SHP77 (cell line): ENCODE measurements around the gene IGFL2.
"Not testable (repeated sequence)": the region's sequence is repeated elsewhere in the genome, so short reads cannot be mapped to it uniquely, and the experiment has no call there.

ENCODE experiments used
- DNase-seq, 2 experiments: peaks; one replicate each; lab custom pipeline; 2025; lab: John Stamatoyannopoulos, UW

Gene IGFL2

DNA sequence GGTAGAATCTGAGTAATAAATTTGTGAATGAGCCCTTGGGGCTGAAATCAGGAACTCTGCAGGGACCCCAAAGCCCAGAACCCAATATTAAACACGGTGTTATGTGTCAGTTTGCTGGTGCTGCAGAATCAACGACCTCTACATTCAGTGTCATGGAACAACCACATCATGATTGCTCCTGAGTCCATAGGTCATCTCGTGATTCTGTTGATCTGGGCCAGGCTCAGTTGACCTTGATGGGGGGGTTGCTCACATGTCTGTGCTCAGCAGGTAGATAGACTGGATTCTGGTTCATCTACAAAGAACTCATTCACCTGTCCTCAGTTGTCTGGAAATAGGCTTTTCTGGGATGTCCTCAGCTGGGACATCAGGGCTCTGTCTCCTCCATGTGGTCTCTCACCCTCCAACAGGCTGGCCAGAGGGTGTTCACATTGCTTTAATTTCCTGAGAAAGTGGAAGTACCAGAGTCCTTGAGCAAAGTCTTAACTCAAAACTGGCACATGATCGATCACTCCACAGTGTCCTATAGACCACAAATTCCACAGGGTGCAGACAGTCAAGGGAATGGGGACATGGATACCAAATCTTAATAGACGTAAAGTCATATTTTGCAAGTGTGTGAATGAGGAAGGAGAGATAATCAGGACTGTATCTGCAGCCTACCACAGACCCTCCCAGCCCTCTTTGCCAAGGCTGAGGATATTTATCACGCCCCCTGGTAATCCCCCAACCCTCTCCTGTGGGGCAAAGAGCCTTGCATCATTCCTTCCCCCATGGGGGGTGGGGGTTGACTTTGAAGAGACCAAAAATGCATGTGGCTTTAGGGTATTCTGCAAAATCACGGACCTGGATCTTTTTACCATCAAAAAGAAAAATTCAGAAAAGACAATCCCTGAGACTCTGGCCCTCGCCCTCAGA lies 42.2 kb downstream of the IGFL2 start:
- DNase-seq, result no peak

DNA sequence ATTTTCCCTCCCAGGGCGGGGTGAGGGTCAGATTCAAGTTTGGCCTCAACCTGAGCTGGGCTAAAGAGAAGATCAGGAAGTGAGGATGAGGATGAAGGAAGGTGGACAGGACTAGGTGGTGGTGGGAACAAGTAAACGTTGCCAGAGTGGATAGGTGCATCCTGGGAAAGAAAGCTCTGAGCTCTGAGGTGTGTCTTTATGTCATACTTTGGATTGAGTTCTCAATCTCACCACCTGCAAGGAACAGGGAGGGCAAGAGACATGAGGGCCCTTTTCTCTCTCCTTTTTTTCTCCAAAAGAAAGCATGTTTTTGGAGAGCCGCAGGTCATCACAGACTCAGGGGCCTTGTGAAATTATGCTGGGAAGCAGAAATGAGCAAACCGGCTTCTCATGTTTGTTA lies 43.3 kb downstream of the IGFL2 start:
- DNase-seq, result no peak

DNA sequence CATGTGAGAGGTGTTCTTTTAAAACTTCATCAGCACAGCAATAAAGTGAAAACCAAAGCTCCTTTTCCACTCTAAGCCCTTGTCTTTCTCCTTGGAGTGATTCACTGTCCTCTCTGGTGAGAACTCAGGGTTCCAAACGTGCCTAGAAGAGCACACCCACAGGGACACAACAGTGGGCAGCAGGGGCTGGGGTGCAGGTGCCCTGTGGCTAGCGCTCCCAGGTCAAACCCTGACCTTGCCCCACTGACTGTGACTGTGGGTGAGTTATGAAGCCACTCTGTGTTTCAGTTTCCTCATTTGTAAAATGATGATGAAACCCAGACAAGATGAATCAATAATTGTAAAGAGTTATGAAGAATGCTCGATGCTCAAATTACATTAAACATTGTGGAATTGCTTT lies 43.9 kb downstream of the IGFL2 start:
- DNase-seq, result no peak

DNA sequence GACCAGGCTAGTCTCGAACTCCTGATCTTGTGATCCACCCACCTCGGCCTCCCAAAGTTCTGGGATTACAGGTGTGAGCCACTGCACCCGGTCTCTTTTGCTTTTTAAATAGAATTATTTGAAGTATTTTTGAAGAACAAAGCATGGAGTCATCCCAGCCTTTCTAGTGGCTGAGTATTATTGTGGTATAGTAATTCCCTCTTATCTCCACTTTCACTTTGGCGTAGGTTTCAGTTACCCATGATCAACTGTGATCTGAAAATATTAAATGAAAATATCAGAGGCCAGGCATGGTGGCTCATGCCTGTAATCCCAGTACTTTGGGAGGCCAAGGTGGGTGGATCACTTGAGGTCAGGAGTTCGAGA lies 44.6 kb downstream of the IGFL2 start:
- DNase-seq, result not testable (repeated sequence)

DNA sequence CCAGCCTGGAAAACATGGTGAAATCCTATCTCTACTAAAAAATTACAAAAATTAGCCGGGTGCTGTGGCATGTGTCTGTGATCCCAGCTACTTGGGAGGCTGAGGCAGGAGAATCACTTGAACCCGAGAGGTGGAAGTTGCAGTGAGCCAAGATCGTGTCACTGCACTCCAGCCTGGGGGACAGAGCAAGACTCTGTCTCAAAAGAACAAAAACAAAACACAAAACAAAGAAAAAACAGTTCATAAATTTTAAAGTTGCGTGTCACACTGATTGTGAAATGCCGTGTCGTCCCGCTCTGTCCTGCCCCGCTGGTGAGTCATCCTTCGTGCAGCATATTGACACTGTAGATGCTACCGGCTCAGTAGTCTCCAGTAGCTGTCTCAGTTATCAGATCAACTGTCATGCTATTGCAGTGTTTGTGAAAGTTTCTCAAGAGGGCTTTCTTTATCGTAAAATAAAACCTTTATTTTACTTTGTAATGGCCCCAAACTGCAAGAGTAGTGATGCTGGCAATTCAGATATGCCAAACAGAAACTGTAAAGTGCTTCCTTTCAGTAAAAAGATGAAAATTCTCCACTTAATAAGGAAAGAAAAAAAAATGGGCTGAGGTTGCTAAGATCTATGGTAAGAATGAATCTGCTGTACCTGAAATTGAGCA lies 45.1 kb downstream of the IGFL2 start:
- peak; percentile 15 to 23 for DNase-seq

DNA sequence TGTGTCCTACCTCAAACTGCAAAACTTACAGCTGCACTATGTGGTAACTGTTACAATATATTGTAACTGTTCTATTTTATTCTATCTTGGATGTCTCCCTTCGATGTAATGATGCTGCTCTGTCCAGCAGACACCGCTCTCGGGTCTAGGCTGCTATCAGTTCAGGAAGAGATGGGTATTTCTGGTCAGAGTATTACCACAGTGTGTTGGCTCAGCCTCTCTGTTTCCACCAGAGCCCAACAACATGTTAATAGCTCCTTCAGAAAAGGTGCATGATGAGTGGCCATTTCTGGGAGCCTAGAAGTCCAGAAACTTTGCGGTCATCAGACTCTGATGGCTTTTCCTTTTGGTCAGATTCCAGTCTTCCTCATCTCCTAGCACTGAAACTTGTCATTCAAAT lies 45.6 kb downstream of the IGFL2 start:
- DNase-seq, result no peak

DNA sequence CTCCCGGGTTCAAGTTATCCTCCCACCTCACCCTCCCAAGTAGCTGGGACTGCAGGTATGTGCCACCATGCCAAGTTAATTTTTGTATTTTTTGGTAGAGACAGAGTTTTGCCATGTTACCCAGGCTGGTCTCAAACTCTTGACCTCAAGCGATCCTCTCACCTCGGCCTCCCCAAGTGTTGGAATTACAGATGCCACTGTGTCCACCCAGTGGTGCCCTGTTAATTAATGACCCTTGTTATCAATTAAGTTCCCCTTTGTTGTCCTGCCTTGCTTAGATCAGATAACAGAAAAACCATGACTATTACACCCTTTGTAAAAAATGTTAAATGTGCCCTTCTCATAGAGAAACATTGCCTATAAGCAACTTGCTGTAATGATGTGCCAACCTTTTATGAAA lies 47.1 kb downstream of the IGFL2 start:
- no peak for DNase-seq

DNA sequence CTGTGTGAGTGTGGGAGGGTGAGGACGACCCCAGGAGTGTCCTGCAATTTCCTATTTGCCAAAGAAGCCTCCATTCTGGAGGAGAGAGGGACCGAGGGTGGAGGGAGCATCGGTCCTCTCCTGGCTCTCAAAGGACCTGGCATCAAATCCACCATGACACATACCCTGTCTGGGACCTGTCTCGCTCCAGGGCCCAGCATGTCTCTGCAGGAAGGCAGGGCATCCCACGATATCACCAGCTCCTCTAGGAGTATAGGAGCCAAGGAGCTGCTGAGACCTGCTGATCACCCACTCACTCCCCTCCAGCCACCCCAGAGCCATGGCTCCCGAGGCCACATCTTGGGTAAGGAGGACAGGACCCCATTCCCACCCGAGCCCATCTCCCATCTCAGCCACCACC lies 47.9 kb downstream of the IGFL2 start:
- DNase-seq, result not testable (repeated sequence)

DNA sequence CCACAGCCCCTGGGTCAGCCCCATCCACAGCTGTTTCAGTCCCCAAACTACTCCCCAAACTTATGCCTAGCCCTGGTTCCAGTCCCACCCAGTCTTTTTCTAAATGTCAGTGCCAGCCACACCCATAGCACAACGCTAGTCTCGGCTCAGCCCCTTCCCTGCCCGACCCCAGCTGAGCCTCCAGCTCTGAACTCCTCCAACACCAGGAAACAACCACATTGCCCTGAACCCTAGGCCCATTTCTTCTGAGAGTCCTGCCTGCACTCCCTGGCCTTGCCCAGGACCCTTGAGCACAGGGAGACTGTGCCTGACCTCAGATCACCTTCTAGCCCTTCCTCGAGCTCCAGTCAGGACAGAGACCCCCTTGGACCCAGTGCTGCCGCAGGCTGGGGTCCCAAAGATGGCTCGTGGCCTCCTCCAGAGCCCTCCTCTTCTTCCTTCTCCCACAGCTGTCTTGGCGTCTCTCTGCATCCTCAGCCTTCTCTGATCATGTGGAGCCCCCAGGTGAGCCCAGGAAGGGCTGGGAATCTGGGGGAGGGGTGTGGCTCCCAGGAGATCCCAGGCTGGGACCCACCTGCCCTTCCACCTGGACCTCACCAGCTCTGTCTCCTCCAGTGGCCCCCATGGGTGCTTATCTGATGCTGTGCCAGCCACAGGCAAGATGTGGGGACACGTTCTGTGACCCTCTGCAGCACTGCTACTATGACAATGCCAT lies 48.5 kb downstream of the IGFL2 start:
- DNase-seq, result no peak

DNA sequence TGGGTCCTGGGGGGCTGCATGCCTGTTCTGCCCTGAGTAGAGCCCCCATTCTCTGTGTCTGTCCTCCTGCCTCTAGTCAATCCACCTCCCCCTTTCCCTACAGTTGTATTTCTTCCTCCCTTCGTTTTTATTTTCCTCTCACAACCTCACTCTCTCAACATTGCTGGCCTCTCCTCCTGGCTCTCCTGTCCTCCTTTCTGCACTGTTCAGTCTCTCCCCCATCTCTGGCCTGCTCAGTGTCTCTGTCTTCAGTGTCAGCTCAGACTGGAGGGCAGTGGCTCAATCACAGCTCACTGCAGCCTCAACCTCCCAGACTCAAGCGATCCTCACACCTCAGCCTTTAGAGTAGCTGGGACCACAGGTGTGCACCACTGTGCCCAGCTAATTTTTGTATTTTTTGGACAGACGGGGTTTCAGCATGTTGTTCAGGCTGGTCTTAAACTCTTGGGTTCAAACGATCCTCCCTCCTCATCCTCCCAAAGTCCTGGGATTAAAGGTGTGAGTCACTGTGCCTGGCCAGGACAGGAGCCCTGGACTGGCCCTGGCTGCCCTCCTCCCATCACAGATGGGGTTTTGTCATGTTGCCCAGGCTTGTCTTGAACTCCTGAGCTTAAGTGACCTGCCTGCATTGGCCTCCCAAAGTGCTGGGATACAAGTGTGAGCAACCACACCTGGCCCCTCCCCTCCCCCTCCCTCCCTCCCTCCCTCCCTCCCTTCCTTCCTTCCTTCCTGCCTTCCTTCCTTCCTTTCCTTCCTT lies 49.5 kb downstream of the IGFL2 start:
- no peak for DNase-seq

DNA sequence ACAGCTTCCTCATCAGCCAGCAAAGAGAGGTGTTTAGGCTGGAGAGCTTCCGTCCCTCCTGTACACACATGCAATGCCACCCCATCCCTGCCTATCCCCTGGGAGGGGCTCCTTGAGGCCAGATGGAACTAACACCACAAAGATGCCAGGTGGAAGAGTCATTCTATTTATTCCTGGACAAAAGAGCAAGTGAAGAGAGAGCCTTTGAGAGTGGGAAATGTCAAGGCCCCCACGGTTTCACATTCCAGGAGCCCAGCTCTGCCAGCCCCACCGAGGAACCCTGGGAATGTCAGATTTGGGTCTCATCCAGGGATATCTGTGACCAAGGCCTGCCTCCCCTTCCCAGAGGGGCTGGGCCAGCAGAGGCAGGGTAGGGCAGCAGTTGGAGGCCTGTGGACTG lies 50.7 kb downstream of the IGFL2 start:
- DNase-seq, result no peak

DNA sequence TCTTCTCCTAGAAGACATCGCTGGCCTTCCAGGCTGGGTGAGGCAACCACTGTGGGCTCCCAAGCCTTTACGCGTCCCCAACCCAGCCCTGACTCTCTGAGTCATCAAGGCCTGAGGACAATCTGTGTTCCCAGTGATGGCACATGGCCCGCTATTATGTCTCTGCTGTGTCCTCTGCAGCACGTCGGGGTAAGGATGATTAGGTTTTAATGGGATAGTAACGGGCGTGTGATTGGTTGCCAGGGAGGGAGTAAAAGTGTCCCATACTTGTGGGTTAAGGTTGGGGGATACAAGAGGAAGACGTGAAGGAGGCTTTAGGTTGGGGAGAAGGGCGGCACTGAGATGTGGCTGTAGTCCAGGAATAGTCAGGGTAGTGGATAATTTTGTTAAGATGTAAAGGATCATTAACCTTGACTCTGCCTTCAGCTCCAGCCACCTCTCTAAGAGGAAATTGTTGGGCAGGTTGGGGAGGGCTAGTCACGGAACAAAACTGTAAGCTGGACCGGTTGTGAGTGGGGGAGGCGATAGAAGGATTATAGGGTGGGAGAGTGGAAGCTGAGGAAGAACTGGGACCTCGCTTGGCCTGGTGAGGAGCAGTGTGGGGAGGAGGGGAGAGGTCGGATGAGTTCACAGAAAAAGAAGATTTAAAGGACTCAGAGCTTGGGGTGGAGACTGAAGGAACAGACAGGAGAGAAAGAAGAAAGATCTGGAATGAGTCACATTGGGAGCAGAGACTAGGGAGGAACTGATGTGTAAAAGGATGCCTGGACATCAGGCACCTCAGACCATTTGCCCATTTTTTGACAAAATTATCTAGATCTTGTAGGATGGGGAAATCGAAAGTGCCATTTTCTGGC lies 53.6 kb downstream of the IGFL2 start:
- no peak for DNase-seq

DNA sequence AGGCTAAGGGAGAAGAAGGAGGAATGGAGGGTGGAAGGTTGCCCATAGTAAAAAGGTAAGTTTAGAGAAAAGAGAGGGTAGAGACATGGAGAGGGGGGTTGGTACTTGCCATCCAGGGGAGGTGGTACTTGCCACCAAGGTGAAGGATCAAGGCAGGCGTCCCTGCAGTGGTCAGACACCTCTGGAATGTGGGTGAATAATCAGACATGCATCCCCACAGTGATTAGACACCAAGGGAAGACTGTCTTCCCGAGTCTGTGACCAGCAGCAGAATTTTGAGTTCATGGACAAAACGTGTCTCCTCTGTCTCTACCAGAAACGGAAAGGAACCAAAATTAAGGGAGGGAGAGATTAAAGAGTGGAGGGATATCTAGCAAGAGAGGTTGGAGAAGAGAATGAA lies 54.4 kb downstream of the IGFL2 start:
- no peak for DNase-seq

DNA sequence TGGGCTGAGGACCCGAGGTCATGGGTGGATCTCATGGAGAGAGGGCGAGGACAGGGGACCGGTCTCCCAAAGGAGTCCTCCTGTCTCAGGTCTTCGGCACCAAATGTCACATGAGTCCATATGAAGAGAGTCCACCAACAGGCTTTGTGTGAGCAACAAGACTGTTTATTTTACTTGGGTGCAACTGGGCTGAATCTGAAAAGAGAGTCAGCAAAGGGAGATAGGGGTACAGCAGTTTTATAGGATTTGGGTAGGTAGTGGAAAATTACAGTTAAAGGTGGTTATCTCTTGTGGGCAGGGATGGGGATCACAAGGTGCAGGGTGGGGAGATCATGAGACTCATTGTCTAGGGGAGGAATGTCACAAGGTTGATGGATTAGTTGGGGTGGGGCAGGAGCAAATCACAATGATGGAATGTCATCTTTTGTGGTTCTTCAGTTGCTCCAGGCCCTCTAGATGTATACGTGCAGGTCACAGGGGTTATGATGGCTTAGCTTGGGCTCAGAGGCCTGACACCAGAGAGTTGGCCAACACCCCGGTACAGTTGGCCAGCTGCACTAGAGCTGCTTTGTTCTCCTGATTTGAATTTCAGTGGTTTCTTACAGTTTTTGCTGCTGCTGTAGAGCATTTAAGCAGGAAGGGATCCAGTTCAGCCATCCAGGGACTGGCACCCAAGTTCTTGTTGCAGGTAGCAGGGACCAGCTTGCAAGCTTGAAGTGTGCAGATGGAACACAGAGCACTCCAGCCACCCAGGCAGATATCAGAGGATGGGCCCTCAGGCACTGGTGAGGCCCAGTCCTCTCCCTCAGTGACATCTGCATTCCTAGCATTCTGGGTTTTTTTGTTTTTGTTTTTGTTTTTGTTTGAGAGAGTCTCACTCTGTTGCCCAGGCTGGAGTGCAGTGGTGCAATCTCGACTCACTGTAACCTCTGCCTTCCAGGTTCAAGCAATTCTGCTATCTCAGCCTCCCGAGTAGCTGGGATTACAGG lies 55.1 kb downstream of the IGFL2 start:
- DNase-seq, result no peak

DNA sequence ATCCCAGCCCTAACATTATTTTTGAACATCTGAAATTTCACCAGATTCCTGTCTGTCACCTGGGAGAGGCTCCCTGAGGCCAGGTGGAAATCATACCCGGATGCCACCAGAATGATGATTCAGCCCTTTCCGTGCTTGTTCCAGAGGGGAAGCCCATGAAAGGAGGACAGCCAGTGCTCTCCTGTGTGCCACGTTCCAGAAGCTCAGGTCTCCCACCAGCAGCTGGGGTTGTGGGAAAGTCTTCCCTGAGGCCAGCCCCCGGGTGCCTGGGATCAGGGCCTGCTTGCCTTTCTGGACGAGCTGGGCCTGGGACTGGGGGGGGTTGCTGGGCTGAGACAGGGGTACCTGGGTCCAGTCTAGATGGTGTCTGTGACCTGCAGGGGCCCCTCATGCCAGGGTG lies 56.0 kb downstream of the IGFL2 start:
- DNase-seq, result no peak

DNA sequence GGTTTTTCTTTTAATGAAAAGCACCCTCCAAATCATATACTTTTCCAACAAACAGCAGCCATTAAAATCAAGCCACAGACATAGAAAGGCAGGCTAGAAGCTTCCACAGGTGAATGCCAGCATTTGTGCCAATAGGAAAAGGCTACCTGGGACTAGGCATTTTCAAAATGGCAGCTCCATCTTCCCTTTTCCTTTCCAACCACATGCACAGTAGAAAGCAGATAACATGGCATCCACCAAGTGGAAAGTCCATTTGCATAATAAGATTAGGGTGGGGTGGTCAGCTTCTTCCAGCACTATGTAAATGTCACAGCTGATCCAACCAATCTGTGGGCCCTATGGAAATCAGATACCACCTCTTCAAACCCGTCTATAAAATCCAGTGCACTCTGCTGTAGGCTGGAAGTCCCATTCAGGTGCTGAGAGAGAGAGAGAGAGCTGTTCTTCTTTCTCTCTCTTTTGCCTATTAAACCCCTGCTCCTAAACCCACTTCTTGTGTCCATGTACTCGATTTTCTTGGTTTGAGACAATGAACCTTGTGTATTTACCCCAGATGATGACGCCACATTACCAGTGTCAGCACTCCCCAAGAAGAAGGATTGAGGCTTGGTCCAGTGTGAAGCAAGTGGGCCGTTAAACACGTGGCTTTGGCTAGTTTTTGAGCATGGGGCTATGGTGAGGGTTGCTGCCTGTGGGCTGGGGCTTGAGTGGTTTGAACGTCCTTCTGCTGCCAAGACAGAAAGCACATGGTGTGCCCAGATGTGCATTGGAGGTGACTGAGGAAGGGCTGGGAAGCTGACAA lies 57.3 kb downstream of the IGFL2 start:
- DNase-seq, result no peak

DNA sequence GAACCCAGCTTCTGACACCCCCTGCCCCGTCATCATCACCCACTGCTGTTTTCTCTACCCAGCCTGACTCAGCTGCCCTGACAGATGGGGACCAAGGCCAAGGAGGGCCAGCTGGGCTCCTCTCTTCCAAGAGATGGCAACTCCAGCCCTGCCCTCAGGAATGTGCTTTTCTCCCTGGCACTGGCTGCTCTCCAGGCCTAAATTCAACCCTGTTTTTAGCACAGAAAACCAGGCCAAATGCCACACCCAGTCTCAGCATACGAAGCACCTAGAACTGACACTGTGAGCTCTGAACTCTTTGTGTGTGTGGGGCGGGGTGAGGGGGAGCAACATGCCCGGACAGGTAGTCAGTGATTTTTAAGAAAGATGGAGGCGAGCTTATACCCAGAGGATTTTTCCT lies 58.1 kb downstream of the IGFL2 start:
- no peak for DNase-seq

DNA sequence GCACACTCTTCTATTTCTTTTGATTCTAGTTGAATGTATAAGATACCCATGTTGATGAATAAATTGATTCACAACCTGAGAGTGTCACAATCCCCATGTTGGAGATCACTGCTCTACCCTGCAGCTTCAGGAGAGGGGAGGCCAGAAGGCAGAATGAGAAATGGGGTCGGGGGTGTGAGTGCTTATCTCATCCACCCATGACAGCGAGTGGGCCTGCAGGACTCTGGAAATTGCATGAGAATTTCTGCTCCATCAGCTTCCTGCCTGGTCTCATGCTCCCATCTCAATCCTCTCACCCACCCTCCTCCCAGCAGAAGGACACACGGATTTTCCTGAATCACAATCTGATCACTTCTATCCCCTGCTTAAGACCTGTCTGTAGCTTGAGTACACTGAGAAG lies 58.6 kb downstream of the IGFL2 start:
- no peak for DNase-seq

DNA sequence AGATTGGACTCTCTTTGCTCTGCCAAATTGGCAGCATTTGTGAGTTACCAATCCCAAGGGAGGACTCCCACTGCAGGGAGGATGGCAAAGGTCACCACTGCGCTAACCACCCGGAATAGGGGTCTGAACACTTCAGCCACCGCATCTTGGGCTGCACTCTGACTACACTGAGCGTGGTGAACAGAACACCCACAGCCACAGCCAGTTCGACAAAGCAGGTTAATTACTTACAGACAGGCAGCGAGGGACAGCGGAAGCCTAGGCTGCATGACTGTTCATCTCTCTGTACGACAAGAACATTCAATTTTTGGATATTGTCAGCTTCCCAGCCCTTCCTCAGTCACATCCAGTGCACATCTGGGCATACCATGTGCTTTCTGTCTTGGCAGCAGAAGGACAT lies 59.8 kb downstream of the IGFL2 start:
- DNase-seq, result not testable (repeated sequence)
